ENCODE data around the gene GLRX.
A peak's percentile ranks its signal among the peaks of the same experiment; 100 is the strongest.

The GLRX gene

DNA sequence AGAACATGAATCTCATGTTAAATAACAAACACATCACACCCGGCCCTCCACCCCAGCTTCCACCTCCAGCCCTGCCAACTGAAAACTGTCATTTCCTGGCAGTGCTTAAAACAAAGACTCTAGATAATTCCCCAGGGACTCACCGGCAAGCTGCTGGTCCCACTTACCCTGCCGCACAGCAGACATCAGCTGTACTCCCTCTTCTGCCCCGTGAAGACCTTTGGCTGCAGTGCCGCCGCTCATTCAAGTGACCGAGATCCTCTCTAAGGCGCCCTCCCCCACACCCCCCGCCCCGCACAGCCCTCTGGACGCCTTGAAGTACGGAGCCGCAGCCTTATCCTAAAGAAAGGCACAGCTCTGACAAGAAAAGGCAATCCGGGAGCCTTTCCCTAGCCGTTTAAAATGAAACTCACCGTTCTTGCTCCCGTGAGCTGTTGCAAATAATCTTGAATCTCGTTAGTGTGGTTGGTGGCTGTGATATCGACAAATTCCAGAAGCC lies 434 bp downstream of the GLRX start:
- peak overlapping the region; percentile 76 for H3K4me3 ChIP-seq (replicated peaks; ENCODE audit: low read depth, low read length)
- TF ChIP-seq, protein P1, sequence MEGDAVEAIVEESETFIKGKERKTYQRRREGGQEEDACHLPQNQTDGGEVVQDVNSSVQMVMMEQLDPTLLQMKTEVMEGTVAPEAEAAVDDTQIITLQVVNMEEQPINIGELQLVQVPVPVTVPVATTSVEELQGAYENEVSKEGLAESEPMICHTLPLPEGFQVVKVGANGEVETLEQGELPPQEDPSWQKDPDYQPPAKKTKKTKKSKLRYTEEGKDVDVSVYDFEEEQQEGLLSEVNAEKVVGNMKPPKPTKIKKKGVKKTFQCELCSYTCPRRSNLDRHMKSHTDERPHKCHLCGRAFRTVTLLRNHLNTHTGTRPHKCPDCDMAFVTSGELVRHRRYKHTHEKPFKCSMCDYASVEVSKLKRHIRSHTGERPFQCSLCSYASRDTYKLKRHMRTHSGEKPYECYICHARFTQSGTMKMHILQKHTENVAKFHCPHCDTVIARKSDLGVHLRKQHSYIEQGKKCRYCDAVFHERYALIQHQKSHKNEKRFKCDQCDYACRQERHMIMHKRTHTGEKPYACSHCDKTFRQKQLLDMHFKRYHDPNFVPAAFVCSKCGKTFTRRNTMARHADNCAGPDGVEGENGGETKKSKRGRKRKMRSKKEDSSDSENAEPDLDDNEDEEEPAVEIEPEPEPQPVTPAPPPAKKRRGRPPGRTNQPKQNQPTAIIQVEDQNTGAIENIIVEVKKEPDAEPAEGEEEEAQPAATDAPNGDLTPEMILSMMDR (IDR thresholded peaks at IDR 0.05; ENCODE audit: low read depth, low read length, missing control alignments): no peak
- no peak for DNase-seq (ENCODE audit: extremely low read depth, low read depth)

DNA sequence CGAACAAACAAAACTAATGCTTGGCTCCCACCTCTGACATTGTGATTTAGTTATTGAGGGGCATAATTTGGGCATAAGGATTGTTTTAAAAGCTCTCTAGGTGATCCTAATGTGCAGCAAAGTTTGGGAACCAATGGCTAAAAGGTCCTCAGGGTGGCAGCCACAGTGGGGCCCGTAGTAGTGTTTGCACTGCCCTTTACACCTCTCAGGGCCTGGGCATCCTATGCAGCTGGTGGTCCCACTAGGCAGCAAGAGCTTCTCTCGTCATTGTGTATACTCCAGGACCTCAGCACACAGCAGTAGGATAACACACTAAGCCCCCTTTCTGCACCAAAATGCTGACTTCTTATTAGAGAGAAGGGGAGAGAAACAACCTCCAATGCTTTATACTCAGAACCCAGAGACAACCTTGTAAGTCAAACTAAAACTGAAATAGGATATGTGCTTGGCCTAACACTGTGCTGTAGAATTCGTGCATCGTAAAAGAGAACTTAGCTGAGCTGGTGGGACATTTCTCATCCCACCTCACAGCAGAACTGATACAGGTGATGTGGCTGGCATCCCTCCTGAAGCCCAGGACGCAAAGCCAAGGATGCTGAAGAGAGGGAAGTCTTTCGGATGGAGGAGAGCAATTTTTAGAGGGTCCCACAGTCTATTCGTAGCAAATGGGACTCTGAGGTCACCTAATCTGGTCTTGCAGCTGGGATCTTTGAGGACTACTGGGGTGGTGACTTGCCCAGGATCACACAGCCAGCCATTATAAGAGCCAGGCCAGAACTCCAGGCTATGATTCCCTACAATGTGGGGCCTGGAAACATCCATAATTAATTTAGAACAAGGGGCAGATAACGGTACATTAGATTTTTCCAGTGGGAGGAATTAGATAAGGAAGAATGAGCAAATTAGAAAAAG lies 1.2 kb downstream of the GLRX start:
- no peak for DNase-seq (ENCODE audit: extremely low read depth, low read depth)
- peak overlapping the region; percentile 76 for H3K4me3 ChIP-seq (replicated peaks; ENCODE audit: low read depth, low read length)
- TF ChIP-seq, protein P1 (IDR thresholded peaks at IDR 0.05; ENCODE audit: low read depth, low read length, missing control alignments): no peak

DNA sequence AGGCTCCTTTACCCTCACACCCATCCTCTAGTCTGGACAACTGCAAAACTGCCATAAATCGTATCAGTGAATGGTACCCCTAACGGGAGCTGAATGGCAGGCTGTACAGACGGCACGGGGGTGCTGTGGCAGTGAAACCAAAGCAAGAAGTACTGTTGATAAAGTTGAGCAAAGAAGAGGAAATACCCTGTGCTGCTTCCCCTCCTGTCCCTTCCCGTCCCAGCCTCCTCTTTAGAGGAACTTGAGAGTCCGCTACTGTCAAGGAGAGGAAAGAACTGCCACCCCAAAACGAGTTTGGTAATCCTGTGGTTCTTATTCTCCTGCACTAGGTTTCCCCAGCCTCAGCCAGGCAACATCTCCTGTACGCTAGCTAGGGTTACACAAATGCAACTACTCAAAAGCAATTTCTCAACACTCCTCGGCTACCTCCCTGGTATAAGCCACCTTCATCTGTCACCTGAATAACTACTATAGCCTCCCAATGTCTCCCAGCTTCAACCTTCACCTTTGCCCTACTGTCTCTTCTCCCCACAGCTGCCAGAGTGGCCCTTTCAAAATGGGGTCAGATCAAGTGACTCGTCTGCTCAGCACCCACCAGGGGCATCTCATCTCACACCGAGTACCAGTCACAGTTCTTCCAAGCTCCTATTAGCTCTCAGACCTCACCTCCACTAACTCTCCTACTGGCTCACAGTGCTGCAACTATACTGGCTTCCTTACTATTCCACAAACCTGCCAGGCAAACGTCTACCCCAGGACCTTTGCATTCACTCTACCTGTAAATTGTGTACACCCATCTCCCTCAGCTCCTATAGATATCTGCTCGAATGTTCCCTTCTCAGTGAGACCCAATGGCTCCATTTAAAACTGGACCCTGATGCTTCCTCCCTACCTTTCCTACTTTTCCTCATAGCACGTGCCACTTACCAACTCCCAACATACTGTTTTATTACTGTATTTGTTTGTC lies 4.1 kb downstream of the GLRX start:
- TF ChIP-seq, protein P1 (IDR thresholded peaks at IDR 0.05; ENCODE audit: low read depth, low read length, missing control alignments): no peak
- peak overlapping the region; percentile 15; the same call in 1 of the 2 replicates for H3K4me3 ChIP-seq (replicated peaks; ENCODE audit: low read depth, low read length)
- DNase-seq (ENCODE audit: extremely low read depth, low read depth): no peak

DNA sequence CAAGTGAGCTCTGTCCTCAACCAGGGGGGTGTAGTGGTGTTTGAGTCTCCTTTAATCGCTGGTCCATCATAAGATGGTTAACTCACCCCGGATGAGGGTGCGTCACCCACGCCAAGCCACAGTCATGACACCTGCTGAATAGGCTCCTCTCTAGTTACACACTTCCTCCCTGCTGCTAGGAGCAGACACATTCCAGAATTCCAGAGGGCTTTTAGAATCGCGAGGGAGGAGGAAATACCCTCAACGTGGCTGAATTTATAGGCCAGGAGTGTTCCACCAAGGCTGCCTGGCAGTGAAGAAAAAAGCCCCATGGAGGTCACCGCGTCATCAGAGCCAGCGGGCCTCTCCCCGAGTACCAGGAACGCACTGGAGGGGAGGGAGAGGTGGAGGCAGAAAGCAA lies 5.1 kb downstream of the GLRX start:
- no peak overlapping the region for H3K4me3 ChIP-seq (replicated peaks; ENCODE audit: low read depth, low read length)
- DNase-seq (ENCODE audit: extremely low read depth, low read depth): peak; percentile 59
- TF ChIP-seq, protein P1 (IDR thresholded peaks at IDR 0.05; ENCODE audit: low read depth, low read length, missing control alignments): no peak

DNA sequence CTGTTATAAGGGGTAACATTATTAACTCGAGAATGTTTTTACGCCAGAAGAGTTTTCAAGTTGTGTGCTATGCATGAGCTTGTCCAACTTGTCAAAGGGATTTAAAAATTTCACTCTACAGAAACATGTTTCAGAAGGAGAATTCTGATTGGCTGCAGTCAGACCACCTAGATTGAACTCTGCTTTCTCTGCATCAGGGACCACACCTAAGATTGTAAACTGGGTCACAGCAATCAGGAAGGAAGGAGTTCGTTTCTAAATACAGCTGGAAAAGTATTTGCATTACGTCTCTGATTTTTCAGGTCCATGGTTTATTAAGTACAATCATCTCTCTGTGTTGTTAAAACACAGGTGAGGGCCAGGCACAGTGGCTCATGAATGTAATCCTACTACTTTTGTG lies 5.8 kb downstream of the GLRX start:
- no peak for DNase-seq (ENCODE audit: extremely low read depth, low read depth)
- no peak overlapping the region for H3K4me3 ChIP-seq (replicated peaks; ENCODE audit: low read depth, low read length)
- TF ChIP-seq, protein P1 (IDR thresholded peaks at IDR 0.05; ENCODE audit: low read depth, low read length, missing control alignments): no peak

DNA sequence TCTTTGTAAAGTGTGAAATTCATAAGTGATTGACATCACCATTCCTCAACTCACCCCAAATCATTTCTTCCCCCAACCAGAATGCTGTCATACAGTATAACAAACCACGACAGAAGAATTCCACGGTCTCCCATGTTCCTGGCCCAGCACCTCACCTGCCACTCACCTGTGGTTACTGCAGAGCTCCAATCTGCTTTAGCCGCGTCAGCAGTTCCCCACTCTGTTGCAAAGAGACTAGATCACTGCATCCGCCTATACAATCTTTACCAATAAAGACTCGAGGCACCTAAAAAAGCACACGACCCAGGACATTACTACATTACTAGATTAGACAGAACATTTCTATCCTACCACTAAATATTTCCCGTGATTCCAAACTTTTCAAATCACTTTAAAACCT lies 6.2 kb downstream of the GLRX start:
- no peak for DNase-seq (ENCODE audit: extremely low read depth, low read depth)
- TF ChIP-seq, protein P1 (IDR thresholded peaks at IDR 0.05; ENCODE audit: low read depth, low read length, missing control alignments): no peak
- no peak overlapping the region for H3K4me3 ChIP-seq (replicated peaks; ENCODE audit: low read depth, low read length)
